ENCODE data around the gene GTF3C6. TPM values are rescaled to one million over a fixed set of nuclear protein-coding genes. Genes with fewer than 3 reads are reported as not detected.

The GTF3C6 gene
- total and polyA plus RNA-seq, 2 of the 13 experiments (the other 11 are each of a cell fraction or from before 2014, with no cell fraction given) = 21.6 to 160 TPM

- Histone ChIP-seq H3K4me2 (ENCODE audit: low read depth, low read length) (peak overlapping the region; percentile 75), H3K9ac (ENCODE audit: insufficient read depth, low read depth, low read length) (peak overlapping the region; percentile 58), H3K79me2 (ENCODE audit: insufficient read depth, low read length) (no peaks in the 10 kb centered on the region), H3K9me3 (ENCODE audit: low read length) (no peaks in the 10 kb centered on the region), H3K27me3 (ENCODE audit: control insufficient read depth in 1 of 2, insufficient read depth in 2 of 2, low read length in 2 of 2) (no peaks in the 10 kb centered on the region), H2AFZ (ENCODE audit: low read length) (no peak overlapping the region), H3K27ac (ENCODE audit: extremely low read length, insufficient read depth, low read length) (peak overlapping the region; percentile 70), H3K4me3 (replicated peaks in 1 of 3; ENCODE audit: insufficient read depth in 1 of 3, low read depth in 2 of 3, low read length in 3 of 3) (peak overlapping the region in 1 of 3 experiments; percentile 45; a peak in 2 of 6 replicates), H3K36me3 (replicated peaks in 1 of 2; ENCODE audit: control insufficient read depth in 1 of 2, insufficient read depth in 2 of 2, low read length in 2 of 2) (no peaks in the 10 kb centered on the region), H4K20me1 (ENCODE audit: insufficient read depth, low read length) (no peaks in the 10 kb centered on the region), H3K4me1 (ENCODE audit: insufficient read depth, low read length) (peaks cover 55% of the 10 kb centered on the region)
- 35% methylated on average over 8 of the region's 8 CpGs for WGBS (ENCODE audit: low lambda C conversion rate)
- FAIRE-seq (peak; percentile 93), ATAC-seq (peak; percentile 99), DNase-seq (ENCODE audit: low spot score) (peak; percentile 96)
- BruUV-seq (replicated peaks) = no TSS peak
- intact Hi-C loops (cut with micrococcal nuclease; ENCODE audit: unreplicated experiment) (loop anchor here (1.0 to 5.0 kb wide), 4 partner anchors 75 to 270 kb away; partner anchors contain the start of gene CDK19), in situ Hi-C loops (cut with HindIII; ENCODE audit: extremely low pct_ligation_motif_present, low pct_unique_long_range_greater_than_20kb) (no loop called here)
- ChIA-PET POLR2A (interaction anchor here (0.8 to 2.1 kb wide), 3 partner anchors 76 to 386 kb away, joined by 3 to 5 read pairs (median 4); partner anchors contain the start of gene AMD1), CTCF (ENCODE audit: low intra/inter-chr PET ratio, low total read pairs) (no interaction called here)
- TF ChIP-seq PRDM10 (CRISPR knock-in tag; IDR thresholded peaks at IDR 0.05; ENCODE audit: low read depth) (no peak), ZNF431 (CRISPR knock-in tag; IDR thresholded peaks at IDR 0.05; ENCODE audit: borderline replicate concordance, low read depth) (no peak), NCOR1 (IDR thresholded peaks at IDR 0.05; ENCODE audit: borderline replicate concordance, low read length) (peak; percentile 53; the same call in 1 of the 2 replicates), DZIP1 (CRISPR knock-in tag; IDR thresholded peaks at IDR 0.05) (no peak), TERF1 (CRISPR knock-in tag; IDR thresholded peaks at IDR 0.05) (no peak), KDM6A (CRISPR knock-in tag; IDR thresholded peaks at IDR 0.05; ENCODE audit: low read depth) (peak; percentile 55; the same call in 1 of the 2 replicates), CHCHD3 (CRISPR knock-in tag; IDR thresholded peaks at IDR 0.05) (no peak), HIC2 (CRISPR knock-in tag; IDR thresholded peaks at IDR 0.05; ENCODE audit: low read depth) (no peak), CEBPB (IDR thresholded peaks at IDR 0.05; ENCODE audit: borderline replicate concordance, low read depth, low read length) (peak; percentile 97), MYNN (CRISPR knock-in tag; IDR thresholded peaks at IDR 0.05; ENCODE audit: low read depth) (no peak)
Observed at GRCh38 chr6:110951986-110952794, 6.3 kb upstream of the GTF3C6 start.
